SK-N-SH (cell line): ENCODE measurements around the gene MICALL1. TPM values are rescaled to one million over a fixed set of nuclear protein-coding genes. Genes with fewer than 3 reads are reported as not detected.

ENCODE experiments used
- CTCF ChIA-PET: fragments of 300-600, 350-600 bp; formaldehyde crosslinking; extraction: SDS; loops from one replicate; lab custom pipeline; 2021; lab: Yijun Ruan, JAX
- POLR2A ChIA-PET: fragments of 350-600 bp; sonication (Branson Sonifier 250); formaldehyde crosslinking; extraction: SDS; loops from one replicate; lab custom pipeline; 2020; ENCODE audit warnings: antibody characterized with exemption, inconsistent platforms; lab: Yijun Ruan, JAX
- DNase-seq: peaks from one replicate; pipeline ENCODE4 v3.0.0; 2012
- H2AFZ ChIP-seq: fragments of 200-600 bp; sonication (generic); 2 replicates; pipeline ENCODE4 v1.8.1; 2016; ENCODE audit warnings: antibody characterized with exemption, mild to moderate bottlenecking, low read depth
- H3F3A ChIP-seq: fragments of 200-600 bp; sonication (generic); replicated peaks from 2 replicates; pipeline ENCODE3; 2016; ENCODE audit warnings: antibody characterized with exemption, mild to moderate bottlenecking; ENCODE audit not compliant: insufficient read depth
- H3K27ac ChIP-seq, 2 experiments: fragments of 200-500 bp in 1 of 2; fragments of 200-600 bp in 1 of 2; sonication (Bioruptor generic) in 1 of 2; sonication (generic), shearing (Covaris generic) in 1 of 2; 2 replicates each; pipeline versions ENCODE4 v1.5.1 to v1.6.1; 2014 to 2016; ENCODE audit warnings: low read depth in 2 of 2, inconsistent platforms in 1 of 2, low read length in 1 of 2, mild to moderate bottlenecking in 1 of 2, mixed read lengths in 1 of 2
- H3K27me3 ChIP-seq: fragments of 200-600 bp; sonication (generic), shearing (Covaris generic); 2 replicates; pipeline ENCODE4 v1.6.1; 2016; ENCODE audit warnings: mixed run types; ENCODE audit not compliant: insufficient read depth
- H3K36me3 ChIP-seq, 2 experiments: fragments of 200-500 bp in 1 of 2; fragments of 200-600 bp in 1 of 2; sonication (Bioruptor generic) in 1 of 2; sonication (generic) in 1 of 2; replicated peaks in 1 of 2; 2 replicates each; pipeline versions ENCODE3 to v1.5.1; 2014 to 2016; ENCODE audit warnings: low read length in 1 of 2, mild to moderate bottlenecking in 1 of 2; ENCODE audit not compliant: insufficient read depth in 2 of 2, control insufficient read depth in 1 of 2
- H3K4me1 ChIP-seq, 2 experiments: fragments of 200-500 bp in 1 of 2; fragments of 200-600 bp in 1 of 2; sonication (Bioruptor generic) in 1 of 2; sonication (generic), shearing (Covaris generic) in 1 of 2; 2 replicates each; pipeline versions ENCODE4 v1.5.1 to v1.6.1; 2014 to 2016; ENCODE audit warnings: low read depth in 1 of 2, low read length in 1 of 2, mixed run types in 1 of 2; ENCODE audit not compliant: insufficient read depth in 2 of 2, control insufficient read depth in 1 of 2
- H3K4me2 ChIP-seq: fragments of 200-600 bp; sonication (generic), shearing (Covaris generic); 2 replicates; pipeline ENCODE4 v1.6.1; 2017; ENCODE audit warnings: mixed run types
- H3K4me3 ChIP-seq, 2 experiments: fragments of 200-500 bp in 1 of 2; fragments of 200-600 bp in 1 of 2; sonication (Bioruptor generic) in 1 of 2; sonication (generic), shearing (Covaris generic) in 1 of 2; 2 replicates each; pipeline versions ENCODE4 v1.5.1 to v1.8.1; 2014 to 2016; ENCODE audit warnings: low read depth in 2 of 2, inconsistent platforms in 1 of 2, low read length in 1 of 2, mild to moderate bottlenecking in 1 of 2, mixed read lengths in 1 of 2, moderate library complexity in 1 of 2
- H3K79me2 ChIP-seq: fragments of 200-600 bp; sonication (generic); 2 replicates; pipeline ENCODE4 v1.8.1; 2017; ENCODE audit warnings: mild to moderate bottlenecking; ENCODE audit not compliant: insufficient read depth
- H3K9ac ChIP-seq: fragments of 200-600 bp; sonication (generic); 2 replicates; pipeline ENCODE4 v1.6.1; 2017; ENCODE audit warnings: mixed run types
- H3K9me2 ChIP-seq: fragments of 200-600 bp; sonication (generic); 2 replicates; pipeline ENCODE4 v1.6.1; 2017; ENCODE audit warnings: mixed run types
- H3K9me3 ChIP-seq: fragments of 200-600 bp; sonication (generic); 2 replicates; pipeline ENCODE4 v1.6.1; 2017; ENCODE audit warnings: mixed run types, mild to moderate bottlenecking, moderate library complexity
- H4K20me1 ChIP-seq: fragments of 200-600 bp; sonication (generic); 2 replicates; pipeline ENCODE4 v1.6.1; 2017; ENCODE audit warnings: mild to moderate bottlenecking, mixed run types; ENCODE audit not compliant: insufficient read depth
- ELF1 ChIP-seq: IDR thresholded peaks from 2 replicates; pipeline ENCODE4 v1.4.0; 2012
- EP300 ChIP-seq, 2 experiments: IDR thresholded peaks; 2 replicates each; pipeline versions ENCODE4 v1.4.0 to v1.6.1; 2012; ENCODE audit warnings: borderline replicate concordance in 1 of 2, low read depth in 1 of 2, low read length in 1 of 2
- FOXJ3 ChIP-seq: sonication (generic); formaldehyde crosslinking; IDR thresholded peaks from 2 replicates; pipeline ENCODE4 v1.5.1; 2020; ENCODE audit warnings: mild to moderate bottlenecking, missing genetic modification reagents
- FOXM1 ChIP-seq: IDR thresholded peaks from 2 replicates; pipeline ENCODE4 v1.4.0; 2012; ENCODE audit warnings: low read depth, mild to moderate bottlenecking
- GATA2 ChIP-seq: sonication (generic); formaldehyde crosslinking; IDR thresholded peaks from 2 replicates; pipeline ENCODE4 v1.5.0; 2020; ENCODE audit warnings: mild to moderate bottlenecking, missing genetic modification reagents
- IRF3 ChIP-seq: fragments of 150-350 bp; IDR thresholded peaks from 2 replicates; pipeline ENCODE4 v1.6.1; 2016; ENCODE audit warnings: mild to moderate bottlenecking, low read depth, low read length
- JUND ChIP-seq: IDR thresholded peaks from 2 replicates; pipeline ENCODE4 v1.4.0; 2012
- MEF2A ChIP-seq: IDR thresholded peaks from 2 replicates; pipeline ENCODE4 v1.4.0; 2012; ENCODE audit warnings: low read depth, borderline replicate concordance
- MXI1 ChIP-seq: IDR thresholded peaks from 2 replicates; pipeline ENCODE4 v1.6.1; 2012; ENCODE audit warnings: mild to moderate bottlenecking, low read depth, low read length, improper control_type of control experiment
- NFIC ChIP-seq: IDR thresholded peaks from 2 replicates; pipeline ENCODE4 v1.4.0; 2012; ENCODE audit warnings: borderline replicate concordance
- NRF1 ChIP-seq: IDR thresholded peaks from 2 replicates; pipeline ENCODE4 v1.6.1; 2012; ENCODE audit warnings: low read depth, mild to moderate bottlenecking, low read length
- PBX3 ChIP-seq: IDR thresholded peaks from 2 replicates; pipeline ENCODE4; 2012
- POLR2AphosphoS5 ChIP-seq: IDR thresholded peaks from 2 replicates; pipeline ENCODE4 v1.6.1; 2012; ENCODE audit warnings: low read depth, low read length
- RAD21 ChIP-seq: IDR thresholded peaks from 2 replicates; pipeline ENCODE4 v1.6.1; 2012; ENCODE audit warnings: mild to moderate bottlenecking, low read length
- RCOR1 ChIP-seq: fragments of 150-350 bp; IDR thresholded peaks from 2 replicates; pipeline ENCODE4 v1.6.1; 2017; ENCODE audit warnings: antibody characterized with exemption, low read length
- REST ChIP-seq: IDR thresholded peaks from 2 replicates; pipeline ENCODE4 v1.6.1; 2012; ENCODE audit warnings: mild to moderate bottlenecking, low read depth, low read length, moderate library complexity
- RXRA ChIP-seq: IDR thresholded peaks from 2 replicates; pipeline ENCODE4 v1.4.0; 2012; ENCODE audit warnings: low read depth, mild to moderate bottlenecking, borderline replicate concordance
- SMC3 ChIP-seq: IDR thresholded peaks from 2 replicates; pipeline ENCODE4 v1.6.1; 2012; ENCODE audit warnings: low read depth, low read length, improper control_type of control experiment
- TAF1 ChIP-seq: IDR thresholded peaks from 2 replicates; pipeline ENCODE4 v1.6.1; 2012; ENCODE audit warnings: low read depth, mild to moderate bottlenecking, low read length, moderate library complexity, borderline replicate concordance
- TCF12 ChIP-seq: IDR thresholded peaks from 2 replicates; pipeline ENCODE4 v1.4.0; 2012
- WGBS: methylation state at CpG from one replicate; pipeline ENCODE4 v1.1.6; 2017; ENCODE audit warnings: low lambda C conversion rate; 5-methylcytosine and 5-hydroxymethylcytosine counted together
- polyA plus RNA-seq, 3 experiments: library from polyadenylated mRNA; depleted of rRNA; stranded (reverse); fragments of >200 nt; gene quantifications; 2 replicates each; pipeline ENCODE4 v1.2.3, GENCODE V29; 2012

Gene MICALL1
- polyA plus RNA-seq, 1 of the 3 experiments (the other 2 are of a cell fraction) = 12.9 TPM

- TF ChIP-seq RXRA (no peak), RCOR1 (no peak), FOXM1 (no peak), GATA2 (no peak), TCF12 (no peak), NFIC (no peak), MEF2A (no peak), FOXJ3 (CRISPR knock-in tag) (no peak), NRF1 (no peak), RAD21 (no peak), IRF3 (no peak), PBX3 (no peak), EP300 (IDR thresholded peaks at IDR 0.05; ENCODE audit: borderline replicate concordance in 1 of 2, low read depth in 1 of 2, low read length in 1 of 2) (no peak), TAF1 (no peak), REST (no peak), POLR2AphosphoS5 (no peak), ELF1 (no peak), MXI1 (no peak), SMC3 (no peak), JUND (no peak)
- Histone ChIP-seq H3F3A (no peaks in the 10 kb centered on the region), H3K36me3 (peaks cover 0 to 20% of the 10 kb centered on the region in 2 experiments), H3K4me2 (no peak overlapping the region), H3K4me3 (no peak overlapping the region), H3K79me2 (no peaks in the 10 kb centered on the region), H3K9ac (no peak overlapping the region), H3K27ac (no peak overlapping the region), H4K20me1 (no peaks in the 10 kb centered on the region), H3K9me3 (no peaks in the 10 kb centered on the region), H3K27me3 (no peaks in the 10 kb centered on the region), H3K9me2 (no peaks in the 10 kb centered on the region), H2AFZ (no peak overlapping the region), H3K4me1 (no peaks in the 10 kb centered on the region)
- WGBS = 92% methylated on average over 8 of the region's 9 CpGs
- CTCF ChIA-PET = interaction anchor here (0.7 to 1.4 kb wide), 10 partner anchors 10 to 149 kb away, joined by 3 to 7 read pairs (median 4); partner anchors contain the start of genes C22orf23, MICALL1 and POLR2F
- no peak for DNase-seq
- POLR2A ChIA-PET = no interaction called here
Observed at GRCh38 chr22:37965940-37966664, 60.0 kb downstream of the MICALL1 start.
